HG02759 (cell line): Measurements from ENCODE around the gene SPR.
"Not testable (repeated sequence)": the region's sequence is repeated elsewhere in the genome, so short reads cannot be mapped to it uniquely, and the experiment has no call there.

Experiments
- ATAC-seq: cut with Tn5 transposase; IDR thresholded peaks from one replicate; pipeline ENCODE4 v1.9.1; 2021; ENCODE audit warnings: mild to moderate bottlenecking, moderate library complexity; ENCODE audit not compliant: unreplicated experiment

SPR gene

GRCh38 chr2:72888438-72889202, 1.4 kb downstream of the SPR start:
- no peak for ATAC-seq

- ATAC-seq = no peak
Observed at GRCh38 chr2:72889991-72890390, 2.8 kb downstream of the SPR start.

GRCh38 chr2:72891091-72891818, 4.0 kb downstream of the SPR start:
- ATAC-seq = no peak

- peak; percentile 67 for ATAC-seq
Observed at GRCh38 chr2:72892506-72893173, 5.4 kb downstream of the SPR start.

- ATAC-seq = peak; percentile 72
Observed at GRCh38 chr2:72893594-72894319, 6.5 kb downstream of the SPR start.

- ATAC-seq = no peak
Observed at GRCh38 chr2:72894514-72894913, 7.3 kb downstream of the SPR start.

GRCh38 chr2:72895154-72895553, 7.9 kb downstream of the SPR start:
- no peak for ATAC-seq

- ATAC-seq = no peak
Observed at GRCh38 chr2:72895759-72896281, 8.6 kb downstream of the SPR start.

GRCh38 chr2:72896446-72896845, 9.2 kb downstream of the SPR start:
- ATAC-seq = no peak

- ATAC-seq = no peak
Observed at GRCh38 chr2:72897785-72898584, 10.8 kb downstream of the SPR start.

- ATAC-seq = no peak
Observed at GRCh38 chr2:72898585-72898906, 11.3 kb downstream of the SPR start.

GRCh38 chr2:72900191-72900825, 13.1 kb downstream of the SPR start:
- ATAC-seq = no peak

- no peak for ATAC-seq
Observed at GRCh38 chr2:72901426-72901825, 14.2 kb downstream of the SPR start.

GRCh38 chr2:72907369-72907768, 20.2 kb downstream of the SPR start:
- ATAC-seq = not testable (repeated sequence)

- no peak for ATAC-seq
Observed at GRCh38 chr2:72908741-72909140, 21.5 kb downstream of the SPR start.

GRCh38 chr2:72911256-72911655, 24.0 kb downstream of the SPR start:
- no peak for ATAC-seq

- ATAC-seq = no peak
Observed at GRCh38 chr2:72913486-72914205, 26.4 kb downstream of the SPR start.

- ATAC-seq = no peak
Observed at GRCh38 chr2:72914206-72914559, 27.0 kb downstream of the SPR start.

- ATAC-seq = no peak
Observed at GRCh38 chr2:72914589-72915319, 27.5 kb downstream of the SPR start.
